MM.1S (cell line): ENCODE data around the gene MYLK4.

Experiments used
- CTCF ChIP-seq: fragments of 300-600 bp; sonication (generic); IDR thresholded peaks from 2 replicates; pipeline ENCODE4 v1.5.1; 2016; ENCODE audit warnings: antibody characterized with exemption, low read length, mixed read lengths
- EZH2 ChIP-seq: fragments of 300-600 bp; sonication (generic); optimal IDR thresholded peaks from 2 replicates; pipeline ENCODE3; 2017; ENCODE audit warnings: low read depth, mild to moderate bottlenecking, antibody characterized with exemption, low read length, mixed read lengths
- EZH2phosphoT487 ChIP-seq: fragments of 300-600 bp; sonication (generic); IDR thresholded peaks from 2 replicates; pipeline ENCODE4 v1.6.1; 2018; ENCODE audit warnings: antibody characterized with exemption, low read length

GRCh38 chr6:2732503-2733089 is 18.1 kb downstream of the MYLK4 start:
- TF ChIP-seq CTCF (no peak), EZH2 (no peak), EZH2phosphoT487 (no peak)
